Measurements from ENCODE around the gene C12orf75. TPM values are rescaled to one million over a fixed set of nuclear protein-coding genes. Genes with fewer than 3 reads are reported as not detected.

C12orf75 gene
- total RNA-seq = 100 to 1,000 TPM in 1 of 2 donors, 10 to 100 TPM in 1; 65.5 to 159 TPM

- no peaks in the 10 kb centered on the region for H3K36me3 Mint-ChIP-seq
- peaks cover 60 to 80% of the 10 kb centered on the region in 2 donors for H3K4me1 Mint-ChIP-seq (ENCODE audit: low read depth in 2 of 2)
- no peaks in the 10 kb centered on the region for H3K27me3 Mint-ChIP-seq
- H3K4me3 Mint-ChIP-seq = peak within 1 kb of the TSS; percentile 90
- DNase-seq (ENCODE audit: low spot score) = peak; percentile 93
- peak within 1 kb of the TSS; percentile 76 to 82 for H3K27ac Mint-ChIP-seq
- H3K9me3 Mint-ChIP-seq = no peaks in the 10 kb centered on the region
- ATAC-seq = peak; percentile 94 to 96
These were observed at the start of gene C12orf75 for GRCh38 chr12:105330283-105330930. TSS of gene C12orf75 (plus strand) at chr12:105330691. CDS start at chr12:105330892, 201 bp downstream.

GRCh38 chr12:105280966-105281693, 49.4 kb upstream of the C12orf75 start:
- Mint-ChIP-seq H3K27ac (no peak overlapping the region), H3K9me3 (no peaks in the 10 kb centered on the region), H3K4me1 (ENCODE audit: low read depth in 2 of 2) (peaks cover 0 to 3% of the 10 kb centered on the region in 2 donors), H3K4me3 (no peak overlapping the region), H3K36me3 (no peaks in the 10 kb centered on the region), H3K27me3 (peaks cover 2 to 12% of the 10 kb centered on the region in 2 donors)
- DNase-seq (ENCODE audit: low spot score) (no peak), ATAC-seq (no peak)

DNA sequence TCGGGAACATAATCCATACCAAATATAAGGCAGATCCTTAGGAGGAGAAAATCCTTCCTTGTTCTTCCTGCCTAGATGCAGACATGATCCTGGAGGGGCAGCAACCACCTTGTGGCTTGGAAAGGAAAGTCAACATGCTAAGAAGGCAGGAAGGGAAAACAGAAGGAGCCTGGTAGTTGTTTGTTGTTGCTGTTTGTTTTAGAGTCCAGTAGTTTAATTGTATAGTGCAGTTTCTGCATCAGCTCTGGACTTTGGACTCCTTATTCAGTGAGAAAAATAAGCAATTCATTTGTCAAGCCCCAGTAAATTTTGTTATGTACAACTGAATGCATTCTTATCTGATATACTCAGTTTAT, 48.8 kb upstream of the C12orf75 start:
- ATAC-seq (no peak), DNase-seq (ENCODE audit: low spot score) (no peak)
- H3K27ac Mint-ChIP-seq = no peak overlapping the region
- H3K9me3 Mint-ChIP-seq = no peaks in the 10 kb centered on the region
- no peak overlapping the region for H3K4me3 Mint-ChIP-seq
- no peaks in the 10 kb centered on the region for H3K36me3 Mint-ChIP-seq
- peaks cover 6 to 14% of the 10 kb centered on the region in 2 donors for H3K27me3 Mint-ChIP-seq
- H3K4me1 Mint-ChIP-seq (ENCODE audit: low read depth in 2 of 2) = peaks cover 0 to 3% of the 10 kb centered on the region in 2 donors

GRCh38 chr12:105285378-105285777, 45.1 kb upstream of the C12orf75 start:
- Mint-ChIP-seq H3K9me3 (no peaks in the 10 kb centered on the region), H3K27me3 (peaks cover 6 to 14% of the 10 kb centered on the region in 2 donors), H3K4me1 (ENCODE audit: low read depth in 2 of 2) (no peaks in the 10 kb centered on the region), H3K36me3 (no peaks in the 10 kb centered on the region), H3K4me3 (no peak overlapping the region), H3K27ac (no peak overlapping the region)
- DNase-seq (ENCODE audit: low spot score) = no peak
- no peak for ATAC-seq

- ATAC-seq (no peak), DNase-seq (ENCODE audit: low spot score) (no peak)
- H3K9me3 Mint-ChIP-seq = no peaks in the 10 kb centered on the region
- no peaks in the 10 kb centered on the region for H3K4me1 Mint-ChIP-seq (ENCODE audit: low read depth in 2 of 2)
- no peak overlapping the region for H3K27ac Mint-ChIP-seq
- H3K4me3 Mint-ChIP-seq = no peak overlapping the region
- H3K36me3 Mint-ChIP-seq = no peaks in the 10 kb centered on the region
- peaks cover 6 to 14% of the 10 kb centered on the region in 2 donors for H3K27me3 Mint-ChIP-seq
These were observed 43.1 kb upstream of the C12orf75 start for GRCh38 chr12:105287408-105287807.

- no peaks in the 10 kb centered on the region for H3K9me3 Mint-ChIP-seq
- no peak for ATAC-seq
- no peak overlapping the region for H3K27ac Mint-ChIP-seq
- H3K27me3 Mint-ChIP-seq = peaks cover 6 to 13% of the 10 kb centered on the region in 2 donors
- H3K36me3 Mint-ChIP-seq = no peaks in the 10 kb centered on the region
- H3K4me1 Mint-ChIP-seq (ENCODE audit: low read depth in 2 of 2) = no peaks in the 10 kb centered on the region
- DNase-seq (ENCODE audit: low spot score) = no peak
- no peak overlapping the region for H3K4me3 Mint-ChIP-seq
These were observed 42.0 kb upstream of the C12orf75 start for GRCh38 chr12:105288311-105288996.

DNA sequence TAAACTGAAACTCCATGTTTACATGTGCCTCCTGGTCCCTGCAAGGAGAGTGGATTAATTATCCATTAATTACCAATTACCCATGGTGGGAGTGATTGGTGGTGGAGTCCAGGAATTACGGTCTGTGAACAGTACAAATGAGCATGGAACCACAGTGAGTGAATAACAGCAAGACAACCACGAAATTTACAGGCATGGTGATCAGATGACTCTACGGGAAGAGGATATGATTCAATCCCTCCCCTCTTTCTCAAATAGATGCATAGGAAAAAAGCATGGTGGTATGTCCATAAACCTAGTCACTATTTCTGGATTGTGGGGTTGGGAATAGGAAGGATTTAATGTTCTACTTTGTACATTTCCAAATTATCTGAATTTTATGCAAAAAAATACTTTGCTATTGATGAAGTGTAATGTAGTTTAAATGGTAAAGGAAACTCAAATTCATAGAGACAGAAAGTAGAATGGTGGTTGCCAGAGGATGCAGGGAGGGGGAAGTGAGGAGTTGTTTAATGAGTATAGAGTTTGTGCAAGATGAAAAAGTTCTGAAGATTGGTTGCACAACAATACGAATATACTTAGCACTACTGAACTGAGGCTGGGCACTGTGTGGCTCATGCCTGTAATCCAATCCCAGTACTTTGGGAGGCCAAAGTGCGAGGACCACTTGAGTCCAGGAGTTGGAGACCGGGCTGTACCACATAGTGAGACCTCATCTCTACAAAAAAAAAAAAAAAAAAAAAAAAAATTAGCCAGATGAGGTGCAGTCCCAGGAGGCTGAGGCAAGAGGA, 41.2 kb upstream of the C12orf75 start:
- H3K36me3 Mint-ChIP-seq = no peaks in the 10 kb centered on the region
- H3K4me1 Mint-ChIP-seq (ENCODE audit: low read depth in 2 of 2) = no peaks in the 10 kb centered on the region
- H3K27ac Mint-ChIP-seq = no peak overlapping the region
- H3K9me3 Mint-ChIP-seq = no peaks in the 10 kb centered on the region
- ATAC-seq = peak; percentile 90 to 94
- no peak for DNase-seq (ENCODE audit: low spot score)
- peaks cover 4 to 6% of the 10 kb centered on the region in 2 donors for H3K27me3 Mint-ChIP-seq
- H3K4me3 Mint-ChIP-seq = no peak overlapping the region

DNA sequence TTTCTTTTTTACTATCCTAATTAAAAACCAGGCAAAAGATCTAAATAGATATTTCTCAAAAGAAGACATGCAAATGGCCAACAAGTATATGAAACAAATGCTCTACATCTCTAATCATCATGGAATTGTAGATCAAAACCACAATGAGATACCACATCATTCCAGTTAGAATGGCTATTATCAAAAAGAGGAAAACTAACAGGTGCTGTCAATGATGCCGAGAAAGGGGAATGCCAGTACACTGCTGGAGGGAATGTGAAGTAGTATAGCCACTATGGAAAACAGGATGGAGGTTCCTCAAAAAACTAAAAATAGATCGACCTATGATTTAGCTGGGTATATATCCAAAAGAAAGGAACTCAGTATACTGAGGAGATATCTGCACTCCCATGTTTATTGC, 39.0 kb upstream of the C12orf75 start:
- Mint-ChIP-seq H3K36me3 (no peaks in the 10 kb centered on the region), H3K4me1 (ENCODE audit: low read depth in 2 of 2) (no peaks in the 10 kb centered on the region), H3K9me3 (no peaks in the 10 kb centered on the region), H3K27ac (no peak overlapping the region), H3K27me3 (no peaks in the 10 kb centered on the region), H3K4me3 (no peak overlapping the region)
- ATAC-seq (no peak), DNase-seq (ENCODE audit: low spot score) (no peak)

GRCh38 chr12:105292705-105293104, 37.8 kb upstream of the C12orf75 start:
- Mint-ChIP-seq H3K36me3 (peaks cover 2% of the 10 kb centered on the region), H3K4me3 (no peak overlapping the region), H3K27ac (no peak overlapping the region), H3K9me3 (peaks cover 2% of the 10 kb centered on the region), H3K27me3 (no peaks in the 10 kb centered on the region), H3K4me1 (ENCODE audit: low read depth in 2 of 2) (no peaks in the 10 kb centered on the region)
- ATAC-seq (no peak), DNase-seq (ENCODE audit: low spot score) (no peak)

DNA sequence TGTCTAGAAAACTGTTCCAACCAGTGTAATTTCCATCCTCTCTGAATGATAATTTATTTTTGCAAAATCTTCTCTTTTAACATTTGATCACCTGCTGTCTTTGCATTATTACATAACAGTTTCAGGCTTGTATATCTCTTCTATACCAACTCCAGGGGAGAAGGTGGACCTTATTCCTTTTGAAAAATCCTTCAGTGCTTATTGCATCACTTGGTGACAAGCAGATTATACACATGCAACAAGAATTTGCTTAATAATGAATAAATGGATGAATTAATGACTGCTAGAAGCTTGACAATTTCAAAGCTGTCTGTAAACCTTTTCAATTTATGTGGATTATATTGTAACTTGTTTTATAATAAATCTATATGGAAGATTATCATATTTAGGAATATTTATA, 37.3 kb upstream of the C12orf75 start:
- Mint-ChIP-seq H3K27ac (no peak overlapping the region), H3K4me1 (ENCODE audit: low read depth in 2 of 2) (no peaks in the 10 kb centered on the region), H3K9me3 (peaks cover 7% of the 10 kb centered on the region), H3K27me3 (no peaks in the 10 kb centered on the region), H3K4me3 (no peak overlapping the region), H3K36me3 (peaks cover 6% of the 10 kb centered on the region)
- ATAC-seq = no peak
- no peak for DNase-seq (ENCODE audit: low spot score)

GRCh38 chr12:105294161-105294560, 36.3 kb upstream of the C12orf75 start:
- Mint-ChIP-seq H3K4me3 (no peak overlapping the region), H3K4me1 (ENCODE audit: low read depth in 2 of 2) (no peaks in the 10 kb centered on the region), H3K27me3 (no peaks in the 10 kb centered on the region), H3K36me3 (peaks cover 7% of the 10 kb centered on the region), H3K27ac (no peak overlapping the region), H3K9me3 (peaks cover 7% of the 10 kb centered on the region)
- DNase-seq (ENCODE audit: low spot score) = no peak
- no peak for ATAC-seq

DNA sequence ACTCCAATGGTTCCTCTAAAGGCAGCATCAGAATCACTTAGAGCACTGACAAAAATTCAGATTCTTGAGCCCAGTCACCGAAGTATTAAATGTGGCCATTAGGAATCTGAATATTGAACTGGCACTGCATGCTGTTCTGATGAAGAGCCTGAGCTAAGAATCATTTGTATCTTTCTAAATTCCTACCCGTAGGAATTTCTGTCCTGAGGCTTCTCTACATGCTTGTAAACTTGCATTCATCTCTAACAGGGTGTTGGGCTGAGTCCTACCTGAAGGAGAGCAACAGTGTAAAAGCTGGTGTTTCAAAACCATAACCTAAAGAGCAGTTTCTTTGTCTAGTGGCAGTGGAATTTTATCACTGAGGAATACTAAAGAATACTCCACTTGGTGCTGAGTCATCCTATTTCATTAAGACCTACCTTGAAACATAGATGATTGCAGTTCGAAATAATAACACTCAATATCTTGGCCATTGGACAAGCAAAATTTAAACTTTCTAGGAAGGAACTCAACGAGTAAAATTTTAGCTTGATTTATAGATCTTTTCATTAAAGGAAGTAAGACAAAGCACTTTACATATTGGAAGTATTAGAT, 35.5 kb upstream of the C12orf75 start:
- Mint-ChIP-seq H3K9me3 (peaks cover 7% of the 10 kb centered on the region), H3K36me3 (peaks cover 9% of the 10 kb centered on the region), H3K27me3 (no peaks in the 10 kb centered on the region), H3K27ac (no peak overlapping the region), H3K4me3 (no peak overlapping the region), H3K4me1 (ENCODE audit: low read depth in 2 of 2) (no peaks in the 10 kb centered on the region)
- ATAC-seq (no peak), DNase-seq (ENCODE audit: low spot score) (no peak)
